GM12872 (cell line): Measurements from ENCODE around the gene SV2C.

Source experiments
- TF ChIP-seq, protein P1 (sequence below): IDR thresholded peaks from 3 replicates; pipeline ENCODE4 v1.5.1; 2011; ENCODE audit warnings: low read depth, mild to moderate bottlenecking, low read length, moderate library complexity; ENCODE audit not compliant: insufficient read depth

SV2C gene

DNA sequence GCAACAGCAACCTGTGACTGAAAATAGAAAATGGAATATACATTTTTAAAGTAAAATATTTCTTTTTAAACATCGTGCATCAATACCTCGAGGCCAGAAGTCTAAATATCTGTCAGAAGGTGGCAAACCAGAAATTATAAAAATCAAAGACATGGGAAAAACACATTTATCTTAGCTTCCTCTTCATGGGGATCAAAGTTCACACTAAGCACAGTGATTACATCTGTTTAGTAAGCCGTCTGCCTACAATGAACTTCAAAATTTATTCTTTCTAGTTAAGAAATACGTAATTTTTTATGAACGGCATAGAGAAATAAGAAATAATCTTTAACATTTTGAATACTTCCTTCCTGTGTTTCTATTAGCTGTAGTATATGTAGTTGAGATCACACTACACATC, 17.9 kb upstream of the SV2C start:
- TF ChIP-seq, protein P1, sequence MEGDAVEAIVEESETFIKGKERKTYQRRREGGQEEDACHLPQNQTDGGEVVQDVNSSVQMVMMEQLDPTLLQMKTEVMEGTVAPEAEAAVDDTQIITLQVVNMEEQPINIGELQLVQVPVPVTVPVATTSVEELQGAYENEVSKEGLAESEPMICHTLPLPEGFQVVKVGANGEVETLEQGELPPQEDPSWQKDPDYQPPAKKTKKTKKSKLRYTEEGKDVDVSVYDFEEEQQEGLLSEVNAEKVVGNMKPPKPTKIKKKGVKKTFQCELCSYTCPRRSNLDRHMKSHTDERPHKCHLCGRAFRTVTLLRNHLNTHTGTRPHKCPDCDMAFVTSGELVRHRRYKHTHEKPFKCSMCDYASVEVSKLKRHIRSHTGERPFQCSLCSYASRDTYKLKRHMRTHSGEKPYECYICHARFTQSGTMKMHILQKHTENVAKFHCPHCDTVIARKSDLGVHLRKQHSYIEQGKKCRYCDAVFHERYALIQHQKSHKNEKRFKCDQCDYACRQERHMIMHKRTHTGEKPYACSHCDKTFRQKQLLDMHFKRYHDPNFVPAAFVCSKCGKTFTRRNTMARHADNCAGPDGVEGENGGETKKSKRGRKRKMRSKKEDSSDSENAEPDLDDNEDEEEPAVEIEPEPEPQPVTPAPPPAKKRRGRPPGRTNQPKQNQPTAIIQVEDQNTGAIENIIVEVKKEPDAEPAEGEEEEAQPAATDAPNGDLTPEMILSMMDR: no peak

DNA sequence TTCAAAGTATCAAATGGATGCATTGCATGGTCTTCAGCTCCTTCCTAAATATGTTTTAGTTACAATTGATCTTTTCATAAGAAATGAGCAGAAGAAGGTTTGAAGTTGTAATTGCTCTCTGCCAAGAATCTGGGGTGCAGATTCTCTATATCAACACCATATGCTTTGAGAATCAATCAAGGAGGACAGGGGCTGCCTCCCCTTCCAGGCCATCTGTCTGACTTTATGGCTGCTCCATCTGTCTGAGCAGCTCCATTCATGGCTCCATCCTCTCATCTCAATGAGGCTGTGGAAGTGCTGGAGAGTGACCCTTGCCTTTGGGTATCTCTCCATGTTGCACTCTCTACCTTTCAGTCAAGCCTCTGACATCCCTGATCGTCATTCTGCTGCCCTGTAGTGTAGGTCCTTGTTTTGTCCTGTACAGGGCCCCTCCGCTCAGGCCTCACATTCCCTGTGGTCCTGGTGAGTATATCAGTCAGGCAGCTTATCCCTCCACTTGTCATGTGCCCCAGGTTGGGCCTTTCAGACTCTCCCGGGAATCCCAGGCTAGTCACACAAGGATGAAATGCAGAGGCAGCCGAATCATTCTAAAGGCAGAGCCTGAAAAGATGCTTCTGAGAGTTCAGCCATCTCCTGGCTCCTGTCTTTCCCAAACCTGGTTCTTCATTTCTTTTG, 14.0 kb upstream of the SV2C start:
- TF ChIP-seq, protein P1: no peak

DNA sequence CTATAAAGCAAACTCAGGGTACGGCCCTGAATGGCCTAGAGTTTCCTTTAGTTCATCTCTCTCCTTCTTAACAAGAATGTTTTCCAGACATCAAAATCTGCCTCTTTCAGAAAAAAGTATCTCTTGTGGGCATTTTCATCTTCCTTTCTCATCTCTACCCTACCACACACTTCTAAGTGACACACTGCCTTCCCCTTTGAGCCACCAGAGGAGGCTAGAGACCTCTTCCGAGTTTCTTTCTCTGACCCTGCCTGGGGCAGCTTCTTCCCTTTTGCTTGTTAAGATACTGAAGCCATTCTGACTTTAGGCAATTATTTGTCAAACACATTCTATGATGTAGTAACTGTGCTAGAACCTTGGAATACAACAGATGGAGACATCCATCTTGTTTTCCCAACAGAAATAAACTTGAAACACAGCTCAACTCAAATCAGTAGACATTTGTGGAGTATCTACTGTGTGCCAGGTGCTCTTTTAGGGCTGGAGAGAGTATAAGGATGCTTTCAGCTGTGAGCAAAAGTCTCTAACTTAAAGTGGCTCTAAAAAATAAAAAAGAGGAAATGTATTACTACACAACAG, 8.6 kb upstream of the SV2C start:
- TF ChIP-seq, protein P1: peak; percentile 78

DNA sequence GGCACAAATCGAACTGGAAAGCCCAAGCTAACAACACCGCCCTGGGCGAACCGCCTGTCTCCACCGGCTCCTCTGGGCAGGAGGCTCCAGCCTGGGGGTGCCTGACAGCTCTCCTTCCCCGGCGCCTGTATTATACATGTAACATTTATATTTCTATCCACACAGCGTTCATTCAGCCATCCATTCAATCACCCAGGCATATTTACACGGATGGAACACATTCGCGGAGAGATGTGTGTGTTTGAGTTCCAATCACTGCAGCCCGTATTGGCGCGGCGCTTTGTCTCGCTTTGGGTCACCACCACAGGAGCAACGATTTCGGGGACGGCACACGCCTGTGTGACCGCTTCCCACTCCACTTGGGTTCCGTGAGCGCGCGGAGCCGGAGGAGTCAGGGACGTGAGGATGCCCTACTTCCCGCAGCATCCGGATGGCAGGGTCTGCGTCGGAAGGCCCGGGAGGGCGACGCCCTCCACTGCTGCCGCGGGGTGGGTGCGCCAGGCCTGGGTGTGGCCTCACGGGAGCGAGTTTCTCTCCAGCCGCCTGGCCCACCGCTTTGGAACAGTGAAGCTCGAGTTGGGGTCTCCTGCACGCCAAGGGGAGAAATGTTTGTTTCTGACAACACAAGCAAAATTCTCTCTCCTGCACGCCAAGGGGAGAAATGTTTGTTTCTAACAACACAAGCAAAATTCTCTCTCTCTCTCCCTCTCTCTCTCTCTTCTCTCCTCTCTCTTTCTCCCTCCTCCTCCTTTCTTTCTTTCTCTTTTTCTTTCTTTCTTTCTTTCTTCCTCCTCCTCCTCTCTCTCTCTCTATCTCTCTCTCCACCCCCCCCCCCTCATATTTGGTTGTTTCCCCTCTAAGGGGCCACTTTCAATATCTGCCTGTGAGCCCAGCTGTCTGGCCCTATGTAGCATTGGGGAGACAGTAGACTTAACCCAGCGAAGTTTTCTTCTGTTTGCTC, 1.1 kb upstream of the SV2C start:
- TF ChIP-seq, protein P1: no peak

DNA sequence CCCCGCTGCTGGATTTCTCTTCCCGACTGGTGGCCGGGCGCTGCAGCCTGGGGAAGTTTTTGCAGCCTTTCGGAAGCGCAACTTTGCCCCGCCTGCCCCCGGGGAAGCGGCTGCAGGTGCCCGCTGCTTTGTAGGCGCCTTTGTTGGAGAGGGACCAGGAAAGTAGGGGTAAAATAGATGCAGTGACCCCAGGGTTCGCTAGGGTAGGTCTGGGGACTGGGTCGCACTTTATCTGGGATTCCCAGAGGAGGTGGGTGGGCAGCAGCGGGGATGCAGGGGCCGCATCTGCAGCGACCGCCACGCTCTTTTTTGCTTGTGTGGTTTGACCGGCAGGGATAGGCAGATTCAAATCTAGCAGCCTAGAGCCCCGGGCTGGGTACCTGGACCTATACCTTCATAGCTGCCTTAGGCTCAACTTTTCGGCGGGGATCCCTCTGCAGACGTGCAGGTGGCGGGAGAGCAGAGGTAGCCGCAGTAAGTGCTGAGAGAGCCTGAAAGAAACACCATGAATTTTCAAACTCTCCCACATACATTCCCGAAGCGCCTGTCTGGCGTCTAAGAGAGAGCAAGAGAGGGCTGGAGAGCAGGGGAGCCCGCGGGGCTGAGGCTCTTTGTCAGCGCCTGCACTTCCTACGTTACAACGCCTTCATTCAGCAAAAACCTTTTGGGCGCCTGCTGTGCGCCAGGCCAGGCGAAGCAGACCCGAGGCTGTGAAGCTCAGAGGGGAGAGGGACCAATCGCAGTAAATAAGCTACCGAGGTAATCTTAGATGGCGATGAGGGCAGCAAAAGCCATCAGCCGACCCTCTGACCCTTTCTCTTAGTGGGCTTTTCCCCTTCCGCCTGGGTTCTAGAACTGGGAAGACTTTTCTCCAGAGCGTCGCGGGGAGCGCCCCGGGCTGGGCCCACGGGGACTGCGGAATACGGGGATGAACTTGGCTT, 642 bp downstream of the SV2C start:
- TF ChIP-seq, protein P1: no peak

DNA sequence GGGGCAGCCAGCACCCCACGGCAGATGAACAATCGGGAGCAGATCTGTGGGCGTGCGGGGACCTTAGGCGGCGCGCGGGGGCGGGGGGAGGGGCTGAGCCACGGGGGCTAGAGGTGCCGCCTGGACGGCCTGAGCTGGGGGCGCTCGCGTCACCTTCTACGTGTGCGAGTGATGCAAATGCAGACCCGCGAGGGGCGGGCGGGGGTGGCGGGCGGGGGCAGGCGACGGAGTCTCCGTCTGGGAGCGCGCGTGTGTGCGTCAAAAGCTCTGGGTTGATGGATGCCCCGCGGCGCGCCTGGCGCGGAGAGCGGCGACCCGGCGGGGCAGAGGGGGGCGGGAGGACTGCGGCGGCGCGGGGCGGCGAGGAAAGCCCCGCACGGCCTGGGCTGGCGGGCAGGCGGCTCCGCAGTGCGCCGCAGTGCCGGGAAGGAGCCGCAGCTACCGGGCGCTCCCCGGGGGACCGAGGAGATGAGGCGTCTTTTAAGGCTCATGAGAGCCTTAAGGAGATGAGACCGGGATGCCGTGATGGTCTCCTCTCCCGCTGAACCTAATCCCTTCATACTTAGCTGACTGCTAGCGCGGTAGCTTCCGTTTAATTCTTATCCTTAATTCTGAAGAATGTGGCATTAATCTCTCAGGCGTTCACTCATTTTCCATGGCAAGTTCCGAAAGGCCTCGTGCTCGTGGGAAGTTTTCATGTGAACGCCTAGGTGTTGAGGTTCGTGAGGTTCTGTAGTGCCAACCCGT, 1.5 kb downstream of the SV2C start:
- TF ChIP-seq, protein P1: no peak
